HG02870 (cell line): ENCODE measurements around the gene SUN5.

Experiments
- ATAC-seq: cut with Tn5 transposase; IDR thresholded peaks from one replicate; pipeline ENCODE4 v1.9.1; 2021; ENCODE audit warnings: mild to moderate bottlenecking, moderate library complexity; ENCODE audit not compliant: unreplicated experiment

The SUN5 gene

GRCh38 chr20:33014336-33015113, 10.3 kb upstream of the SUN5 start:
- ATAC-seq = no peak

DNA sequence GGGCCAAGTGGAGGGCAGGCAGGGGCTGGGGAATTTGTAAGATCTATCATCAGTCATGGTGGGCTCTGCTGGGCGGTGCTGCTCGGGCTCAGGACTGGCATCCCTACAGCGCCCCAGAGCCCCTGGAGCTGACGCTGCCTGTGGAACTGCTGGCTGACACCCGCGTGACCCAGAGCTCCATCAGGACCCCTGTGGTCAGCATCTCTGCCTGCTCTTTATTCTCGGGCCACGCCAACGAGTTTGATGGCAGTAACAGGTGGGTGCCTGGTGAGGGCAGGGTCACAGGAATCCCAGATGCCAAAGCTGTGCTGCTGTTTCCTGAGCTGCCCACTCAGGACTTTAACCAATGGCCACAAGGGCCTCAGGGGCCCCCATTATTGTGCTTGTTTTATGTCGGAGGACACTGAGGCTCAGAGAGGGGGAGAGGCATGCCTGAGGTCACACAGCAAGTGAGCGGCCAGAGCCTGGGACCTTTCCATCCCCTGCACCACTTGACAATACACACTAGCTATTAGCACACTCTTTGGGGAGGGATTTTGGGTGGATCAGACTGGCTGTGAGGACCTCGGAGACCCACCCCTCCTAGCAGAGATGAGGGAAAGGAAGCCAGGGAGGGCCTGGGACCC, 9.6 kb upstream of the SUN5 start:
- ATAC-seq = no peak

GRCh38 chr20:33012327-33013189, 8.3 kb upstream of the SUN5 start:
- no peak for ATAC-seq

DNA sequence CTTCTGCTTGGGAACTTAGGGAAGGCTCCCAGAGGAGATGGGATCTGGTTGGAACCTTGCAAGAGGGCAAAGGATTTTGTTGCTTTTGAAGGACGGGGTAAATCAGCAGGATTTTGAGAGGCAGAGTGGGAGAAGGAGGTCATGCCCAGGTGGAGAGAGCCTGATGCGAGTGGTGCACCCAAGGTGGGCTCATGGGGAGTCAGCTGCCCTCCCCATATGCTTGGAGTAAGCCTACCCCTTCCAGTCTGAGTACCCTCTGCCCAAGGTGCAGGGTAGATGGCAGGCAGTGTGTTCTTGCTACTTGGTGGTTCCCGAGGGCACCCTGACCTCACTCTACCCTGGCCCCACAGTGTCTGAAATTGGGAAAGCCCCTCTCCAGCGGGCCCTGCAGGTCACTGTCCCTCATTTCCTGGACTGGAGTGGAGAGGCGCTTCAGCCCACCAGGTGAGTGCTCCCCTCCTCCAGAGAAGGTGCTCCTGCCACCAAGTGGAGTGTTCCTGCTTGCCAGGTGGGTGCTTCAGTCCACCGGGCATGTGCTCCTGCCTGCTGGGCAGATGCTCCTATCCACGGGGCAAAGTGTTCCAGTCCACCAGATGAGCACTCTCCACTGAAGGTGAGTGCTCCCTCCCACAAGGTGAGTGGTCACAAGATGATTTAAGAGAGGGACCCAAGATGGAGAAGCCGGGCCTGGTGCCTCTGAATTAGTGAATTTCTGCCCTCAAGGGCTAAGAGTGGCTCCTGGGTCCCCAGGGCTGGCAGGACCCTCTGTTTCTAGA, 6.6 kb upstream of the SUN5 start:
- ATAC-seq = no peak

GRCh38 chr20:33010133-33010504, 5.9 kb upstream of the SUN5 start:
- no peak for ATAC-seq

DNA sequence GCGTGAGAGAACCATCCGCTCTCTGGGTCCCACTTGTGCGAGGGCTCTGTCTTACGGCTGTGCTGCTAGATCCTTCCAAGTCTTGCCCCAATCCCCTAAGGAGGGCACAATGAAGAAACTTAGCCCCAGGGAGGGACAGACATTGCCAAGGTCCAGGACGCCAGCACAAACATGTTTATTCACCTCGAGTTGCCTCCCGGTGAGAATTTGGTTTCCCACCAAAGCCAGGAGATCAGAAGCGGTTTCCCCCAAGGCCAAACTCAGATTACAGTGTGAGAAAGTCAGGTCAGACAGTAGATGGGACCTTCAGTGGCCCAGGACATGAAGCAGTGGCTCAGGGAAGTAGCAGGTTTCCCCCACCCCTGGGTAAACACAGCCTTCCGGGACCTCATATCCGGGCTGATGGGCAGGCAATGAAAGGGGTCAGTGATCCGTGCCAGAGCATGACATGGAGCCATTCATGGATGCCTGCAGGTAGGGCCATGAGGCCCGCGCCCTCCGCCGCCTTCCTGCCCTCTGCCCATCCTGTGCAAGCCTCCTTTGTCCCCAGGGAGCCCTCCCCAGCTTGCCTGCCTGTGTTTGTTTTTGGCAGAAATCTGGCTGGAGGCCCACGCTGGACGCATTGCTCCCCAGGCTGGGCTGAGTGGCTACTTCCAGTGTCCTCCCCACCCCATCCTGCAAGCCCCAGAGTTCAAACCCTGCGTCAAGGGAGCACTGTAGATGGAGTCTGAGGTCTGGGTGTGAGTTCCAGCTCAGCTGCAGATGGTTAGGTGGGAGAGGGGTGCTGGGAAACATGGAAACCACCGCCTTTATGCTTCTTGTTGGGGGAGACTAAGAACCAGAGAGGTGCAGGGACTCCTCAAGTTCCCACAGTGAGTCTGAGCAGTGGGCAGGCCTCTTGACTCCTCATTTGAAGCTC, 5.2 kb upstream of the SUN5 start:
- no peak for ATAC-seq

GRCh38 chr20:33008336-33009213, 4.3 kb upstream of the SUN5 start:
- no peak for ATAC-seq

DNA sequence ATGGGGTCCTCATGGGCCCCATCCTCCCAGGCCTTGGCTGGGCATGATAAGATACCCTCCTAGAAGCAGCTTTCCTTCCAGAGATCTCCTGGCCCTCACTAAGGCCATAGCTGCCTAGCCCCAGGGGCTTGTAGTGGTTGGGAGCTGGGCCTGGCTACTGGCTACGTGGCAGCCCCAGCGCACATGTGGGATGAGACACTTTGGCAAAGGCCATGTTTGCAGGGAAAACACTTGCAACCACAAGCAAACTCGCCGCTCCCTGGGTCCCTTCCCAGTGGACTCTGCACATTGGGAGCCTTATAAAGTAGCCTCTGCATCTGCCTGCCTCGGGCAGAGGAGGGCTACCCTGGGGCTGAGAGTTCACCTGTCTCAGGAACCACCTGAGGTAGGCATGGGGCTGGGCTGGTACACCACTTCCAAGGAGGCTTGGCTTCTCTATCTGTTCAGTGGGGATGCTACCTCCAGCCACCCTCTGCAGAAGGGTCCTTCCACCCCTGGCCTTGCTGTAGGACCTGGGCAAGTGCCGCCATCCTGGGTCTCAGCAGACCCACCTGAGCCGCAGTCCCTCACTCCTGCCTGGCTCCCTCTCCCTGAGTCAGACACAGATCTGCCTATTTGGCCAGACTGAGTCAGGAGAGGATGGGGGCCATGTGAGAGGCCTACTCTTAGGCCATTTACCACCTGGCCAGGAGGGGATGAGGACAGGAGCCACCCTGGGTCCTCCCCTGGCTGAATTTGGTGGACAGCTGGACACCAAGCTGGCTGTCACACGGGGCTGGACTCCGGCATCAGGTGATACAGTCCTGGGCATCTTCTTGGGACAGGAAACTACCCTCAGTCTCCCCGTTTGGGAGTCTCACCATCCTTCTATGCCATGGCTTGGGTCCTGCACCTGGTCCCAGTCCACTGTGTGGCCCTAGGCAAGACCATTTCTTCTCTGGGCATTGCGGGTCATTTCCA, 3.4 kb upstream of the SUN5 start, which contains the start of gene BPIFB2:
BPIFB2 (plus strand) TSS at position 329 of the 960 bp plus-strand sequence. CDS start 871 bp downstream, outside the sequence.
- no peak for ATAC-seq

DNA sequence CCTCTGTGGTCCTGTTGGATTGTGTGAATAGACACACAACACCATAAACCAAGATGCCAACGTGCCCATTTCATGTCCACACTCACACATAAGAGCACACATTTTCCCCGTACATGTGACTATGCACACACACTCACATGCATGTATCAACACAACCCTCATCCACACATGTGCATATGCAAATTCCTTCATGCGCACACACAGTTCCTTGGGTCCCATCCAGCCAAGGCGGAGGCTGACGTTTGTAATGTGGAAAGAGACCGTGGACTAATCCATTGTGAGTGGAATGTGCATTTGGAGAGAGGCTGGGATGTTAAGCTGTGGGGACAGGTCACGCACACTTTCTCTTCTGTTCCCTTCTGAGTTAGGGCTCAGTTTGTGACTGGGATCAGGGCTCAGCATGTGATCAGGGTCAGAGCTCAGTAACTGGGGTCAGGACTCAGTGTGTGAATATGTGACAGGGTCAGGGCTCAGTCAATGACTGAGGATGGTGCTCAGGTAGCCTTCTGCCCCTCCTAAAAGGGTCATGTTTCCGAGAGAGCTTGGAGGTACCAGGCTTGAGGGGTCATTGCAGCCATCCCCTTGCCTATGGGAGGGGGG, 2.6 kb upstream of the SUN5 start:
- no peak for ATAC-seq

- ATAC-seq = no peak
Observed at GRCh38 chr20:33005908-33006775, 1.9 kb upstream of the SUN5 start.

GRCh38 chr20:33005132-33005566, 916 bp upstream of the SUN5 start:
- ATAC-seq = no peak

DNA sequence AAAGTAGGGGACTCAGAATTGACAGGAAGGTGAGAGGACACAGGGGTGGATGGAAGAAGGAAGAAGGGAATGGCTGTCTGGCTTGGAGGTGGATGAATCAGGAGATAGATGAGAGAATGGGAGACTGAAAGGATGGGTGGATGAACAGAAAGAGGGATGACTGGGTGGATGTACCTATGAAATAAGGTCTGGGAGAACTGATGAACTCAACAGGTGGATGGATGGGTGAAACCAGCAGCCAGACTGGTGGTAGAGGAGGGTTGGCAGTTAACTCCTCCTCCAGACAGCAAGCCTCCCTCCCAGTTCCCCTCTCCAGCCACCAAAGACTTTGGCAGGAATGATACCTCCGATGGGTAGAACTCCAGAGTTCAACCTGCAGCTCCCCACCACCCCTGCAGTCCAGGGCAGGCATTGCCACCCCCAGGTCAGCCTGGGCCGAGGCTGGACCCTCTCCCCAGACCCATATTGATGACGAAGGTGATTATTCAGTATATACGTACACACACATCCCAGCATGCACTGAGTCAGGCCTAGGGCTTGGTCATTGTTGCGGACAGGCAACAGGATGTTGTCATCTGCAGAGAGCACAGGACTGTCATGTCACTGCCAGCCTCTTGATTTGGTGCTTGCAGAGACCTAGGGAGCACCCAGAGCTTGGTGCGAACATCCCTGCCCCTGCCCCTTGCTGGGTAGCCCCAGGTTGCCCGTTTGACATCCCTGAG, 2.0 kb downstream of the SUN5 start:
- no peak for ATAC-seq

DNA sequence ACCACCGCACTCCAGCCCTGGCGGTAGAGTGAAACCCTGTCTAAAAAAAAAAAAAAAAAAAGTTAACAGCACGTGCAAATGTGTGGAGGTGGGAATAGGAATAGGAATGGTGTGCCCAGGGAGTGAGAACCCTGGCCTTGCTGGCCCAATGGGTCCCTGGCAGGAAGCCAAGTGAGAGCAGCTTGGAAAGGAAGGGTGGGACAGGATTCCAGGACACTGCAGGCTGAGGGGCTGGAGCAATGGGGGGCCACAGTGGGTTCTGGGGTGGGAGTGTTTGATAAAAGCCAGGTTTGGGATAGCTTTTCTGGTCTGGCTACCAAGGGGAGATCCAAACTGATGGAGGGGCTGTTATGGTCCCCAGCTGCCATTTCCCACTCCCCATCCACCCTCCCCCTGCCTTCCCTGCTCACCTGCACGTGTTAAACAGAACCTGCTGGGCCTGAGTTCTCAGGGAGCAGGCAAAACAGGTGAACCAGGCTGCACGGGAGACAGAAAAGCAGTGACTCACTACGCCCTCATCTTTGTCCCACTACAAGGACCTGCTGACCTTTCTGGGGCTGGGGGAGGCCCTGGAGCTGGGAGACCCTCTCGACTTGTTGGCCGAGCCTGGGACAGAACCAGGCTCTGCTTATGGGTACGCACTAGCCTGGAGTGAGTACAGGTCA, 3.3 kb downstream of the SUN5 start:
- ATAC-seq = no peak

DNA sequence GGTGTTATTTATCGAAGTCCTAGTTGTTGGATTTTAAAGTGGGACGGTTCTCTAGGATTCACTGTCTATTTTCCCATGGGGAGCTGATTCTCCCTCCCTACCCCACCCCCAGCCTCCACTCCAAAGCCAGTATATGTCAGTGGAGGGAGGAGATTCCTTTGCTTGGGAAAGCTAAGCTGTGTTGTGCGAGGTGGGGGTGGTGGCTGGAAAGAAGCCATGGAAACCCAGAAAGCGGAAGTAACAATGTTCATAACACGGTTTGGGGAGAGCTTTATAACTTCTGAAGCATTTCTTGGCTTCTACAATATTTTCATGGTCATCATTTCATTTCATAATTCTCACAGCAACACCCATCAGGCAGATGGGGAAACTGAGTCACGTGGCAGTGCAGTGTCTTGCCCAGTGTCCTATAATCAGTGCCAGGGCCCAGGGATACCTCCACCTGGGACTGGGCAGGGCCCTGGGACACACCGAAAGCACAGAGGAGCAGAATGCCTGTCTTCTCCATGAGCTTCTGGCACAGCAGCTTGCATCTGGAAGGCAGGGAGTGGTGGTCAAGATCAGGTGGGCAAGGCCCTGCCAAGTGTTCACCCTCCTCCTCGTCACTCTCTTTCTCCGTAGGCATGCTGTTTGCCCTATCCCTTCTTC, 4.5 kb downstream of the SUN5 start:
- no peak for ATAC-seq

DNA sequence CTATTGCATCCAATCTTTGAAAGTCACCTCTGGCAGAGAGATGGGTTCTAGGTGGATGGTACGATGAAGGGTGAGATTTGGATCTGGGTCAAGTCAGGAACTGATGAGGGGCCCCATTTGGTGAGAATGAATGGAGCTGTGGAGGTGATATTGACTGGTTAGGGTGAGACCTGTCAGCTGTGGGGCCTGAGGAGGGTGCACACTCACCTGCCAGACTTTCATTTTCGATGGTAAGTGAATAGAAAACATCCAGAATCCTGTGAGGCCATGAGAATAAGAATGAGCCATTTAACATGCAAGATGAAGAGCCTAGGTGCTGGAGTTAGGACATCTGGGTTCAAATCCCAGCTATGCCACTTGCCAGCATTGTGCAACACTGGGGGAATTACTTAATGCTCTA, 6.8 kb downstream of the SUN5 start:
- no peak for ATAC-seq
